Esophagus muscularis mucosa (tissue), 4 donors: ENCODE measurements around the gene INPP5B. TPM values are rescaled to one million over a fixed set of nuclear protein-coding genes. Genes with fewer than 3 reads are reported as not detected.

Experiments
- DNase-seq: peaks from one replicate; pipeline ENCODE4 v3.0.0-alpha.2; 2017; ENCODE audit errors: extremely low spot score
- H3K27ac ChIP-seq, 4 donors: fragments of 200-600 bp; sonication (generic); replicated peaks in 1 of 4; 1 replicate in 3 of 4; 2 replicates in 1 of 4; pipeline ENCODE4 v1.5.1; 2016 to 2019; ENCODE audit warnings: mild to moderate bottlenecking in 1 of 4
- H3K27me3 ChIP-seq, 4 donors: fragments of 200-600 bp; sonication (generic); one replicate each; pipeline versions ENCODE4 v1.5.1 to v1.6.0; 2016 to 2019
- H3K36me3 ChIP-seq, 4 donors: fragments of 200-600 bp; sonication (generic); one replicate each; pipeline ENCODE4 v1.5.1; 2016 to 2019
- H3K4me1 ChIP-seq, 4 donors: fragments of 200-600 bp; sonication (generic); one replicate each; pipeline ENCODE4 v1.5.1; 2016 to 2019
- H3K4me3 ChIP-seq, 4 donors: fragments of 200-600 bp; sonication (generic); 1 replicate in 2 of 4; 2 replicates in 2 of 4; pipeline ENCODE4 v1.5.1; 2016 to 2019; ENCODE audit warnings: mild to moderate bottlenecking in 4 of 4, moderate library complexity in 1 of 4
- H3K9me3 ChIP-seq, 4 donors: fragments of 200-600 bp; sonication (generic); 1 replicate in 3 of 4; 2 replicates in 1 of 4; pipeline ENCODE4 v1.5.1; 2016 to 2019
- EP300 ChIP-seq: sonication (generic); formaldehyde crosslinking; IDR thresholded peaks from one replicate; pipeline ENCODE4 v1.6.1; 2017; ENCODE audit warnings: antibody characterized with exemption
- POLR2A ChIP-seq: fragments of 450-650 bp; IDR thresholded peaks from one replicate; pipeline ENCODE4 v1.6.1; 2017; ENCODE audit warnings: antibody characterized with exemption, moderate library complexity, mild to moderate bottlenecking, low read depth
- POLR2AphosphoS5 ChIP-seq, 2 donors: sonication (generic); formaldehyde crosslinking; IDR thresholded peaks; one replicate each; pipeline ENCODE4 v1.6.1; 2017; ENCODE audit warnings: antibody characterized with exemption in 2 of 2
- WGBS: methylation state at CpG from one replicate; pipeline ENCODE4 v1.1.5; 2018; 5-methylcytosine and 5-hydroxymethylcytosine counted together
- intact Hi-C: fragments of 100-400 bp; cut with DNase I; formaldehyde crosslinking; loops from one replicate; pipeline ENCODE4 v1.15.1; 2023
- total RNA-seq, 4 donors: library from RNA; depleted of rRNA; stranded (reverse); fragments of >200 nt; gene quantifications; one replicate each; pipeline versions ENCODE4 v1.1.0 to v1.2.1, GENCODE V29; 2016
- TF ChIP-seq, protein P1 (sequence below), 3 experiments: fragments of 200-600 bp in 2 of 3; fragments of 450-650 bp in 1 of 3; sonication (generic) in 2 of 3; IDR thresholded peaks; one replicate each; pipeline ENCODE4 v1.5.1; 2017 to 2019; ENCODE audit warnings: antibody characterized with exemption in 3 of 3, mild to moderate bottlenecking in 2 of 3, moderate library complexity in 1 of 3

Gene INPP5B
- total RNA-seq, 4 donors from 2014 or later = 31.1 to 38.9 (median 36.8) TPM

DNA sequence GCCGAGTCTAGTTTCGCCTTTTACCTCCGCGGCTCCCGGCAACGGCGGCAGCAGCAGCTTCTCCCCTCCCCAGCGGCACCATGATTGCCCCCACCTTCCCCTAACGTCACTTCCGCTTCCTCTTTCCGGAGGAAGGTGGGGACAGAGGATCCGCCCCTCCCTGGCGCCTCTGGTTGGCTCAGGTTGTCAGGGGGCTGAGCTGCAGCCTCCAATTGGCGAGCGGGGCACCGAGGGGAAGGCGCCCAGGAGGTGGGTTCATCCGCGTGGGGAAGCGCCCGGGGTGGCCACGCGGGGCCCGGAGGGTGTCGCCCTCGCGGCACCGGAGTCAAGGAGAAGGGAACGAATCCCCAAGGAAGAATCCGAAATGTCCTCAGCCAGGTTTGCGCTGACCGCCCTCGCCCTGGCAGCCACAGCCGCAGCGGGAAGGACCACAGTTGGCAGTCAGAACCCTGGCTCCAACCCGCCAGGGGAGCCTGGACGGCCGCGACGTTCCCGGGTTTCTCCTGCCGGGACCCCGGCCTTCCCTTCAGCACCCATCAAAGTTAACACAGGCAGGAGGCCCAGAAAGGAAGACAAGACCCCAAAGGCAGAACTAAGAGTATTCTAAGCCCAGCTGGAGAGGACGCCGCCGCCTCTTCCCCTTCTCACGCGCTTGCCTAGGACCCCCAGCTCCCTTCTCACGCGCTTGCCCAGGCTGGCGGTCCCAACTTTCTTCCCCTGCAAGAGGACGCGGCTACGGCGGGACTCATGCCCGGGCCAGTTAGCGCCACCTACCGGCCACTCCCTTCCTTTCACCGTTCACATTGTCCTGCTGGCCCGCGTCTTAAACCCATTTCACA is 87.1 kb downstream of the INPP5B start, which contains the start of gene MTF1:
MTF1 (minus strand) TSS at position 86 of the 839 bp plus-strand sequence. CDS start 1,934 bp downstream, outside the sequence.
- Histone ChIP-seq H3K9me3 (no peaks in the 10 kb centered on the region), H3K27ac (peak within 1 kb of the TSS; percentile 88 to 95 (median 93)), H3K4me3 (peak within 1 kb of the TSS; percentile 89 to 97 (median 95)), H3K36me3 (peaks cover 27 to 66% (median 59%) of the 10 kb centered on the region in 4 donors), H3K4me1 (peaks cover 43 to 54% (median 46%) of the 10 kb centered on the region in 4 donors), H3K27me3 (no peaks in the 10 kb centered on the region)
- 0% methylated on average over 32 of the region's 61 CpGs for WGBS
- intact Hi-C loops = loop anchor here (5.0 to 10.0 kb wide), 2 partner anchors 125 to 167 kb away; partner anchors contain the start of gene CDCA8
- TF ChIP-seq POLR2AphosphoS5 (IDR thresholded peaks at IDR 0.05) (peak; percentile 94 to 95), EP300 (no peak), POLR2A (peak; percentile 25)
- TF ChIP-seq, protein P1, sequence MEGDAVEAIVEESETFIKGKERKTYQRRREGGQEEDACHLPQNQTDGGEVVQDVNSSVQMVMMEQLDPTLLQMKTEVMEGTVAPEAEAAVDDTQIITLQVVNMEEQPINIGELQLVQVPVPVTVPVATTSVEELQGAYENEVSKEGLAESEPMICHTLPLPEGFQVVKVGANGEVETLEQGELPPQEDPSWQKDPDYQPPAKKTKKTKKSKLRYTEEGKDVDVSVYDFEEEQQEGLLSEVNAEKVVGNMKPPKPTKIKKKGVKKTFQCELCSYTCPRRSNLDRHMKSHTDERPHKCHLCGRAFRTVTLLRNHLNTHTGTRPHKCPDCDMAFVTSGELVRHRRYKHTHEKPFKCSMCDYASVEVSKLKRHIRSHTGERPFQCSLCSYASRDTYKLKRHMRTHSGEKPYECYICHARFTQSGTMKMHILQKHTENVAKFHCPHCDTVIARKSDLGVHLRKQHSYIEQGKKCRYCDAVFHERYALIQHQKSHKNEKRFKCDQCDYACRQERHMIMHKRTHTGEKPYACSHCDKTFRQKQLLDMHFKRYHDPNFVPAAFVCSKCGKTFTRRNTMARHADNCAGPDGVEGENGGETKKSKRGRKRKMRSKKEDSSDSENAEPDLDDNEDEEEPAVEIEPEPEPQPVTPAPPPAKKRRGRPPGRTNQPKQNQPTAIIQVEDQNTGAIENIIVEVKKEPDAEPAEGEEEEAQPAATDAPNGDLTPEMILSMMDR (IDR thresholded peaks at IDR 0.05) = peak; percentile 81 to 92 (median 87)
- peak; percentile 99 for DNase-seq

DNA sequence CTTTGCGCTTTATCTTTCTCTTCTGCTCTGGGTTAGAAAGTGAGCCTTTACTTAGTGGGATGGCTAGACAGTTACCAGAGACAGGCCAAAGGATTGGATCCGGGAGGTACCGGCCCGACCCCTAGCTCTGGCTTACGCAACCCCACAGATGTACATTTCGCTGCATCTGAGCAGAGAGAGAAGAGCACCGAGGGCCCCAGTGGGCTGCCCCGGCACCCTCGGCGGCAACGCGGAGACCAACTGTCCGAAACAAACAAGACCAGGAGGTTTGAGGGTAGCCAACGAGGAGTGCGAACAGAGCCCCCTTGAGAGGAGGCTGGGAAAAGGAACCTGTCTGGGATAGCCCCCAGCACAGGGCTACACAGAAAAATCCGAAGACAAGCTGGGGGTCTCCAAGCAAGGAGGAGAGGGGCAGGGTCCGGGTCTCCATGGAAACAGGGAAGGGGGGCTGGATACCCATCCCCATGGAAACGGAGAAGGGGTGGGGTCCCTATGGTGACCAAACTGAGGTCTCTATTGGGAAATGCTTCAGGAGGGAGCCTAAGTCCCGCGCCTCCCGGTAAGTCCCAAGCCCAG is 87.8 kb downstream of the INPP5B start:
- Histone ChIP-seq H3K4me1 (peaks cover 44 to 61% (median 53%) of the 10 kb centered on the region in 4 donors), H3K27ac (peak overlapping the region; percentile 88 to 95 (median 93)), H3K9me3 (no peaks in the 10 kb centered on the region), H3K27me3 (no peaks in the 10 kb centered on the region), H3K36me3 (peaks cover 21 to 66% (median 56%) of the 10 kb centered on the region in 4 donors), H3K4me3 (peak overlapping the region; percentile 89 to 97 (median 95))
- TF ChIP-seq POLR2A = no peak
- TF ChIP-seq POLR2AphosphoS5 (IDR thresholded peaks at IDR 0.05) = no peak
- no peak for TF ChIP-seq EP300
- TF ChIP-seq, protein P1 (IDR thresholded peaks at IDR 0.05) = no peak
- no peak for DNase-seq
- intact Hi-C loops = loop anchor here (5.0 kb wide), 1 partner anchor 167 kb away; the partner anchor contains the start of gene CDCA8
- WGBS = 2% methylated on average over 19 of the region's 21 CpGs

DNA sequence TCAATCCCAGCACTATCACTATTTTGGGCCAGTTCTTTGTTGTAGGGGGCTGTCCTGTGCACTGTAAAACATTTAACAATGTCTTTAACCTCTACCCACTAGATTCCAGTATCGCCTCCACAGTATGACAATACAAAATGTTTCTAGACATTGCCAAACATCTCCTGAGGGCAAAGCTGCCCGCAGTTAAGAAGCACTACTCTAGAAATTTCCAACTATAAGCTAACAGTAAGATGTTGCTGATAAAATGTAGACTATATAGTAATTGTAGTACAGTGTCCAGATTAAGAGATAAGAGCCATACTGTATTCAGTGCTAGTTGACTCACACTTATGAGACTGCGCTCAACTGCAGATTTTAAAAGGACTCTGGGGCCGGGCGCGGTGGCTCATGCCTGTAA is 92.4 kb downstream of the INPP5B start:
- H3K36me3 ChIP-seq = peaks cover 3 to 35% (median 26%) of the 10 kb centered on the region in 4 donors
- H3K27ac ChIP-seq = no peak overlapping the region
- intact Hi-C loops = no loop called here
- no peak for DNase-seq
- H3K9me3 ChIP-seq = no peaks in the 10 kb centered on the region
- TF ChIP-seq POLR2A = no peak
- no peak for TF ChIP-seq POLR2AphosphoS5 (IDR thresholded peaks at IDR 0.05)
- TF ChIP-seq EP300 = no peak
- TF ChIP-seq, protein P1 (IDR thresholded peaks at IDR 0.05) = no peak
- peaks cover 58 to 93% (median 77%) of the 10 kb centered on the region in 4 donors for H3K4me1 ChIP-seq
- no peak overlapping the region for H3K4me3 ChIP-seq
- WGBS = 98% methylated on average over 6 of the region's 6 CpGs
- no peaks in the 10 kb centered on the region for H3K27me3 ChIP-seq

DNA sequence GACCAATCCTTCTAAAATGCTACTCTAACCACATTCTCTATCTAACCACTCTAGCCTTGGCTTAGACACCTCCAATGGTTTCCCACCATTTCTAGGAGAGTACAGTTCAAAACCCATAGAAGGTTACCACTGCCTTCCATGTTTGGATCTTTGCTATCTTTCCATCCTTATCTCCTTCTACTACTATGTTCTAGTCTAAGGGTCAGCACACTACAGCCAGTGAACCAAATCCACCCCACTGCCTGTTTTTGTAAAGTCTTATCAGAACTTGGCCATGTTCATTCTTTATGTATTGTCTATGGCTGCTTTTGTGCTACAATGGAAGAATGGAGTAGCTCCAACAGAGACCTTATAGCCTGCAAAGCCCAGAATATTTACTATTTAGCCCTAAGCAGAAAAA is 93.7 kb downstream of the INPP5B start:
- Histone ChIP-seq H3K4me3 (no peak overlapping the region), H3K27me3 (no peaks in the 10 kb centered on the region), H3K4me1 (peaks cover 51 to 84% (median 70%) of the 10 kb centered on the region in 4 donors), H3K9me3 (no peaks in the 10 kb centered on the region), H3K27ac (no peak overlapping the region), H3K36me3 (peaks cover 3 to 38% (median 26%) of the 10 kb centered on the region in 4 donors)
- no peak for DNase-seq
- intact Hi-C loops = no loop called here
- TF ChIP-seq EP300 = no peak

DNA sequence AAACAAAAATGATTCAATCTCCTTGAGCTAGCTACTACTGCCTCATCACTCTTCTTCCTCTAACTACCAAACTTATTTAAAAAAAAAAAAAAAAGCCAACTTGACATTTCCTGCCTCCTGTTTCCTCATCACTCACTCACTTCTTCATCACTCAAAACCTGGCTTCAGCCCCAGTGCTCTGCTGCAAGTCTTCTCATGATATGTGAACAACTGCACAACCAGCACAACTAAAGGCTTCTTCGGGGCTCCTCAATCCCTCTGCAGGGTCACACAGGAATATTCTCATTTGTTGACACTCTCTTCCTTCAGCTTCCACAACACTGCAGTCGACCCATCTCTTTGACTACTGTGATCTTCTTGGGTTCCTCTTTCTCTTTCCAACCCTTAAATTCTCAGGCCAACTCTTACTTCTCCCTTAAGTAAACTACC is 95.1 kb downstream of the INPP5B start:
- DNase-seq = no peak
- H3K4me3 ChIP-seq = no peak overlapping the region
- H3K27me3 ChIP-seq = no peaks in the 10 kb centered on the region
- no peak overlapping the region for H3K27ac ChIP-seq
- WGBS = 70% methylated on average over 2 of the region's 2 CpGs
- no peaks in the 10 kb centered on the region for H3K9me3 ChIP-seq
- peaks cover 3 to 29% (median 19%) of the 10 kb centered on the region in 4 donors for H3K36me3 ChIP-seq
- intact Hi-C loops = no loop called here
- H3K4me1 ChIP-seq = peaks cover 42 to 75% (median 60%) of the 10 kb centered on the region in 4 donors
- TF ChIP-seq POLR2AphosphoS5 (IDR thresholded peaks at IDR 0.05) = no peak
- no peak for TF ChIP-seq EP300
- TF ChIP-seq, protein P1 (IDR thresholded peaks at IDR 0.05) = no peak
- no peak for TF ChIP-seq POLR2A
